ENCODE results near the gene CLPSL2. TPM values are rescaled to one million over a fixed set of nuclear protein-coding genes. Genes with fewer than 3 reads are reported as not detected.

CLPSL2 gene
- total RNA-seq, 8 experiments from 2014 or later: not detected

GRCh38 chr6:35735452-35735851 is 40.9 kb upstream of the CLPSL2 start:
- 66 to 80% methylated on average over 1 to 3 of the region's 3 CpGs; no CpG with 5 or more reads in 8 of the 10 experiments for WGBS, 10 experiments
- in situ Hi-C loops (cut with MboI; ENCODE audit: low pct_unique_long_range_greater_than_20kb in 2 of 9, low sequenced_read_pairs in 9 of 9, unreplicated experiment in 9 of 9): loop anchor here (10.0 to 25.0 kb wide), 5 partner anchors 148 to 423 kb away; partner anchors contain the start of gene PPARD (in 1 of the 9)
- no peak overlapping the region for H3K27ac ChIP-seq

GRCh38 chr6:35736253-35736894 is 40.0 kb upstream of the CLPSL2 start:
- H3K27ac ChIP-seq: no peak overlapping the region
- WGBS, 10 experiments: 10 to 57% (median 49%) methylated on average over 1 to 3 of the region's 8 CpGs; no CpG with 5 or more reads in 3 of the 10 experiments
- ATAC-seq (replicated peaks in 6 of 8): peak in 4 of 8 experiments; percentile 3 to 9 (median 4)
- H3K4me1 ChIP-seq (replicated peaks in 1 of 2): peaks cover 25% of the 10 kb centered on the region in 2 donors
- no peak overlapping the region for H3K4me3 ChIP-seq
- in situ Hi-C loops (cut with MboI; ENCODE audit: low pct_unique_long_range_greater_than_20kb in 2 of 9, low sequenced_read_pairs in 9 of 9, unreplicated experiment in 9 of 9): loop anchor here (10.0 to 25.0 kb wide), 5 partner anchors 149 to 424 kb away; partner anchors contain the start of gene PPARD (in 1 of the 9)

More at GRCh38 chr6:35735452-35735851, 40.9 kb upstream of the CLPSL2 start:
- no peak overlapping the region for H3K4me3 ChIP-seq
- no peak for ATAC-seq (replicated peaks in 6 of 8)
- H3K4me1 ChIP-seq (replicated peaks in 1 of 2): peaks cover 25 to 27% of the 10 kb centered on the region in 2 donors

DNA sequence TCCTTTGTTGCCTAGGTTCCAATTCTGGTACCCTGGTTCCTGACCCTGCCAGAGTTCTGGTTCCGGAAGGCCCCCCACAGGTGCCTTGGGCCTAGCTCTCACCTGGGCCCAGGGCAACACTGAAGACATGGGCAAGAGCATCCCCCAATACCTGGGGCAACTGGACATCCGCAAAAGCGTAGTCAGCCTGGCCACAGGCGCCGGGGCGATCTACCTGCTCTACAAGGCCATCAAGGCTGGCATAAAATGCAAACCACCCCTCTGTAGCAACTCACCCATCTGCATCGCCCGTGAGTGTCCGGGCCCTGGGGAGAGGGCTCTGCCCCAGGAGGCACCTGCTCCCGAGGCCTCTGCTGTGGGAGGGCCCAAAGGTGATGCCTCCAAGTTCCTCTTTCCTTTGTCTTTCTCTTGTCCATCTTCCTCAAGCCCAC is 39.4 kb upstream of the CLPSL2 start, which contains the start of gene ARMC12:
Gene ARMC12, plus strand, starts transcription at position 51 of the 431 bp plus-strand sequence. Its CDS starts 77 bp downstream, at position 128.
- peaks cover 25% of the 10 kb centered on the region in 2 donors for H3K4me1 ChIP-seq (replicated peaks in 1 of 2)
- no peak within 1 kb of the TSS for H3K27ac ChIP-seq
- ATAC-seq (replicated peaks in 6 of 8): no peak
- H3K4me3 ChIP-seq: no peak within 1 kb of the TSS
- in situ Hi-C loops (cut with MboI; ENCODE audit: low pct_unique_long_range_greater_than_20kb in 2 of 9, low sequenced_read_pairs in 9 of 9, unreplicated experiment in 9 of 9): loop anchor here (10.0 to 25.0 kb wide), 5 partner anchors 150 to 425 kb away; partner anchors contain the start of gene PPARD (in 1 of the 9)
- WGBS, 10 experiments: 87 to 97% (median 95%) methylated on average over 3 to 9 of the region's 10 CpGs; no CpG with 5 or more reads in 5 of the 10 experiments

- no peak overlapping the region for H3K27ac ChIP-seq
- H3K4me1 ChIP-seq (replicated peaks in 1 of 2): peaks cover 22 to 23% of the 10 kb centered on the region in 2 donors
- WGBS, 10 experiments: 36 to 95% (median 87%) methylated on average over 3 to 13 of the region's 16 CpGs; no CpG with 5 or more reads in 5 of the 10 experiments
- in situ Hi-C loops (cut with MboI; ENCODE audit: low pct_unique_long_range_greater_than_20kb in 2 of 9, low sequenced_read_pairs in 9 of 9, unreplicated experiment in 9 of 9): loop anchor here (10.0 to 25.0 kb wide), 5 partner anchors 150 to 425 kb away; partner anchors contain the start of gene PPARD (in 1 of the 9)
- no peak overlapping the region for H3K4me3 ChIP-seq
- ATAC-seq (replicated peaks in 6 of 8): peak; percentile 54 to 84 (median 72)
Observed at GRCh38 chr6:35737413-35738211, 38.8 kb upstream of the CLPSL2 start.

DNA sequence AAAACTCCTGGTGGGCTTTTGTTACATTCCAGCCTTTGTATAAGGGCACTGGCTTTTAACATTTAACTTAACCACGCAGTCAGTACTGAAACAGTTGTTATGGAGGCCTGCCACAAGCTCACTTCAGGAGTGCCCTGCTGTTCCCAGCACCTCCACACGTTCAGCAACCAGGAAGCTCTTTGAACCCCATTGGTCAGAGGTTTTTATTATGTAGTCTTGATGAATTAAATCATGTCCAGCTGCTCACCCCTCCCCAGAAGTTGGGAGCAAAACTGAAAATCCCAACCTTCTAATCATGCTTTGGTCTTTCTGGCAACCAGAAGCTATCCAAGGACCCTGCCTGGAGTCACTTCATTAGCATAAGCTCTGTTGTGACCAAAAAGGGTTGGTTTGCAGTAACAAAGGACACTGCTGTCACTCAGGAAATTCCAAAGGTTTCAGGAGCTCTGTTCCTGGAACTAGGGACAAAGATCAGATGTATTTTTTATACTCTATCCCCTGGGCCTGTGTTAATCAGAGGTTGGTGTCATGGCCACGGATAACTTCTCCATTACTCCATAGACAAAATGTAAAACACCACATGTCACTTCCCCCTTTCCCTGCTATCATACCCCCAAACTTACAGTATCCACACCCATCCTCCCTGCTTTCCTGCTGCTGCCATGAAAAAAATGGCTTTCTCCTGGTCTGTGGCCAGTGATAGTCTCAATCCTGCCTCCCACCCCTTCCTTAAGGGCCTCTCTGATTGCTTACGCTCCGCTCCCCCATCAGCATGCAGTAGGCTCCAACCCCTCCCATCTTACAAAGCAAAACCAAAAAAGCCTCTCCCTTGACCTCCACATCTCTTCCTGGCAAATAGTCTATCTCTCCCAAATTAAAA is 36.5 kb upstream of the CLPSL2 start:
- in situ Hi-C loops (cut with MboI; ENCODE audit: low pct_unique_long_range_greater_than_20kb in 2 of 9, low sequenced_read_pairs in 9 of 9, unreplicated experiment in 9 of 9): loop anchor here (10.0 to 25.0 kb wide), 5 partner anchors 153 to 428 kb away; partner anchors contain the start of gene PPARD (in 1 of the 9)
- WGBS, 10 experiments: 10 to 100% (median 58%) methylated on average over 1 to 4 of the region's 5 CpGs; no CpG with 5 or more reads in 2 of the 10 experiments
- H3K4me3 ChIP-seq: no peak overlapping the region
- peak; percentile 13 to 63 (median 44) for ATAC-seq (replicated peaks in 6 of 8)
- no peak overlapping the region for H3K27ac ChIP-seq
- peaks cover 19 to 21% of the 10 kb centered on the region in 2 donors for H3K4me1 ChIP-seq (replicated peaks in 1 of 2)

- Histone ChIP-seq H3K4me1 (replicated peaks in 1 of 2) (peaks cover 11 to 15% of the 10 kb centered on the region in 2 donors), H3K4me3 (no peak overlapping the region), H3K27ac (no peak overlapping the region)
- WGBS, 10 experiments: 20 to 80% (median 72%) methylated on average over 1 to 5 of the region's 8 CpGs; no CpG with 5 or more reads in 4 of the 10 experiments
- no peak for ATAC-seq (replicated peaks in 6 of 8)
- in situ Hi-C loops (cut with MboI; ENCODE audit: low pct_unique_long_range_greater_than_20kb in 2 of 9, low sequenced_read_pairs in 9 of 9, unreplicated experiment in 9 of 9): loop anchor here in 5 of 9 experiments (25.0 kb wide), 3 partner anchors 156 to 431 kb away; partner anchors contain the start of gene PPARD (in 1 of the 5)
Observed at GRCh38 chr6:35742842-35743241, 33.6 kb upstream of the CLPSL2 start.

DNA sequence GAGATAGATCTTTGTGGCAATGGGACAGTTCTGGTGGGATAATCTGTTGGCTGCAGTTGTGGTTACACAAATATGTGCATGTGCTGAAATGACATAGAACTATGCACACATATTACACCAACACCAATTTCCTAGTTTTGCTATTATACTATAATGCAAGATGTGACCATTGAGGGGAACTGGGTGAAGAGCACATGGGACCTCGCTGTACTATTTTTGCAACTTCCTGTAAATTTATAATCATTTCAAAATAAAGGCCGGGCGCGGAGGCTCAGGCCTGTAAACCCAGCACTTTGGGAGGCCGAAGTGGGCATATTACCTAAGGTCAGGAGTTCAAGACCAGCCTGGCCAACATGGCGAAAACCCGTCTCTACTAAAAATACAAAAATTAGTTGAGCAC is 30.9 kb upstream of the CLPSL2 start:
- Histone ChIP-seq H3K4me1 (replicated peaks in 1 of 2) (peaks cover 0 to under 1% of the 10 kb centered on the region in 2 donors), H3K4me3 (no peak overlapping the region), H3K27ac (no peak overlapping the region)
- 79 to 100% (median 97%) methylated on average over 1 to 7 of the region's 7 CpGs; no CpG with 5 or more reads in 4 of the 10 experiments for WGBS, 10 experiments
- no peak for ATAC-seq (replicated peaks in 6 of 8)
- in situ Hi-C loops (cut with MboI; ENCODE audit: low pct_unique_long_range_greater_than_20kb in 2 of 9, low sequenced_read_pairs in 9 of 9, unreplicated experiment in 9 of 9): loop anchor here in 5 of 9 experiments (25.0 kb wide), 3 partner anchors 158 to 433 kb away; partner anchors contain the start of gene PPARD (in 1 of the 5)

DNA sequence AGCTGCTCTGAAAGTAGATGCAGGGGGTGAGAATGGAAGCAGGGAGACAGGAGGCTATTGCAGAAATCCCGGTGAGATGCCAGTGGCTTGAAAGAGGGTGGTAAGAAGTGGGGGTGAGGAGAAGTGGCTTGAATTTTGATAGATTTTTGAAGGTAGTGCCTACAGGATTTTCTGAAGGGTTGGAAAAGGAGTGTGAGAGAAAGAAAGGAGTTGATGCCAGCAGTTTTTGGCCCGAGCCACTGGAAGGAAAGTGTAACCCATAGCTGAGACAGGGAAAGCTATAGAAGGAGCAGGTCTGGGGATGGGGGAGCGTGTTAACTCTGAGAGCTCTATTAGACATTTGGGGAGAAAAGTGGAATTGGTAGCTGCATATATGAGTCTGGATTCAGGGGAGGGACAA is 29.9 kb upstream of the CLPSL2 start:
- no peak for ATAC-seq (replicated peaks in 6 of 8)
- 53 to 94% (median 73%) methylated on average over 1 to 3 of the region's 3 CpGs for whole genome bisulfite sequencing, 10 experiments
- no peak overlapping the region for H3K27ac ChIP-seq
- no peak overlapping the region for H3K4me3 ChIP-seq
- no peaks in the 10 kb centered on the region for H3K4me1 ChIP-seq (replicated peaks in 1 of 2)
- in situ Hi-C loops (cut with MboI; ENCODE audit: low pct_unique_long_range_greater_than_20kb in 2 of 9, low sequenced_read_pairs in 9 of 9, unreplicated experiment in 9 of 9): loop anchor here in 5 of 9 experiments (25.0 kb wide), 3 partner anchors 159 to 434 kb away; partner anchors contain the start of gene PPARD (in 1 of the 5)

GRCh38 chr6:35747877-35748276 is 28.5 kb upstream of the CLPSL2 start:
- no peak for ATAC-seq (replicated peaks in 6 of 8)
- Histone ChIP-seq H3K4me1 (replicated peaks in 1 of 2) (no peaks in the 10 kb centered on the region), H3K4me3 (no peak overlapping the region), H3K27ac (no peak overlapping the region)
- 60 to 100% (median 67%) methylated on average over 1 of the region's 1 CpG; no CpG with 5 or more reads in 5 of the 10 experiments for WGBS, 10 experiments
- in situ Hi-C loops (cut with MboI; ENCODE audit: low pct_unique_long_range_greater_than_20kb in 2 of 9, low sequenced_read_pairs in 9 of 9, unreplicated experiment in 9 of 9): loop anchor here in 5 of 9 experiments (25.0 kb wide), 3 partner anchors 161 to 436 kb away; partner anchors contain the start of gene PPARD (in 1 of the 5)

- no peak for ATAC-seq (replicated peaks in 6 of 8)
- H3K27ac ChIP-seq: no peak overlapping the region
- WGBS, 10 experiments: 20 to 98% (median 85%) methylated on average over 1 to 6 of the region's 7 CpGs; no CpG with 5 or more reads in 2 of the 10 experiments
- H3K4me3 ChIP-seq: no peak overlapping the region
- in situ Hi-C loops (cut with MboI; ENCODE audit: low pct_unique_long_range_greater_than_20kb in 2 of 9, low sequenced_read_pairs in 9 of 9, unreplicated experiment in 9 of 9): no loop called here
- no peaks in the 10 kb centered on the region for H3K4me1 ChIP-seq (replicated peaks in 1 of 2)
Observed at GRCh38 chr6:35750557-35750956, 25.8 kb upstream of the CLPSL2 start.

GRCh38 chr6:35751594-35751993 is 24.8 kb upstream of the CLPSL2 start:
- 0 to 93% (median 67%) methylated on average over 1 to 3 of the region's 4 CpGs; no CpG with 5 or more reads in 4 of the 10 experiments for WGBS, 10 experiments
- Histone ChIP-seq H3K27ac (no peak overlapping the region), H3K4me3 (no peak overlapping the region), H3K4me1 (replicated peaks in 1 of 2) (no peaks in the 10 kb centered on the region)
- ATAC-seq (replicated peaks in 6 of 8): no peak
- in situ Hi-C loops (cut with MboI; ENCODE audit: low pct_unique_long_range_greater_than_20kb in 2 of 9, low sequenced_read_pairs in 9 of 9, unreplicated experiment in 9 of 9): no loop called here
